HG03064 (cell line): Measurements from ENCODE around the gene TMEM258.

Experiments used
- ATAC-seq: cut with Tn5 transposase; IDR thresholded peaks from one replicate; pipeline ENCODE4 v1.9.1; 2021; ENCODE audit warnings: low read depth; ENCODE audit not compliant: unreplicated experiment

TMEM258 gene

DNA sequence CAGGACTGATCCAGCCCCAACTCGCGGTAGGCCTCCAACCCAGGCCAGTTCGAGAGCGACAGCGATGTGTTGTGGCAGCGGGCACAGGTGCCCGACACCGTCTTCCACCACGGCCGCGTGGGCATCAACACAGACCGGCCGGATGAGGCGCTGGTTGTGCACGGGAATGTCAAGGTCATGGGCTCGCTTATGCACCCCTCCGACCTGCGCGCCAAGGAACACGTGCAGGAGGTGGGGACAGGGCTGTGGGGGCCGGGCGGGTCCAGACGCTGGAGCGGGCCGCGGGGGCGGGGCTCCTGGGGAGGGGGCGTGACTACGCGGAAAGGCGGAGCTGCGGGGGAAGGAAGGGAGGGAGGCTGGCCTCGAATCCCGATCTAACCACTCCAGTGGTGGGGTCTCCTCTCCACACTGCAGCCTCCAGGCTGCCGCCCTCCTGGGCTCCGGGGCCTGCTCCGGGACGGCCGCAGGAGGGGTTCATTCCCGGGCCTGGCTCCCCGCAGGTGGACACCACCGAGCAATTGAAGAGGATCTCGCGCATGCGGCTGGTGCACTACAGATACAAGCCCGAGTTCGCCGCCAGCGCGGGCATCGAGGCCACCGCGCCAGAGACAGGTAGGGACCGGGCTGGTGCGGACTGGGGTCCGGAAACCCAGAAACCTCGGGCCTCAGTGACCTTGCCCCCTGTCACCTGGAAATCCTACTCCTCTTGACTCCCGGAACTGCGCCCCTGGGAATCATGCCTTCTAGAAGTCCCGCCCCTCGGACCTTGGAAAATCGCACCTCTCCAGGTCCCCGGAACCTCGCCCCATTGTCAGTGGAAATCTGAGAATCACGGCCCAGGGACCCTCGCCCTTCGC, 14.9 kb downstream of the TMEM258 start:
- no peak for ATAC-seq

GRCh38 chr11:61776561-61777075, 15.8 kb downstream of the TMEM258 start:
- ATAC-seq: no peak

- ATAC-seq: no peak
Measured at GRCh38 chr11:61775606-61776554, 16.5 kb downstream of the TMEM258 start.

DNA sequence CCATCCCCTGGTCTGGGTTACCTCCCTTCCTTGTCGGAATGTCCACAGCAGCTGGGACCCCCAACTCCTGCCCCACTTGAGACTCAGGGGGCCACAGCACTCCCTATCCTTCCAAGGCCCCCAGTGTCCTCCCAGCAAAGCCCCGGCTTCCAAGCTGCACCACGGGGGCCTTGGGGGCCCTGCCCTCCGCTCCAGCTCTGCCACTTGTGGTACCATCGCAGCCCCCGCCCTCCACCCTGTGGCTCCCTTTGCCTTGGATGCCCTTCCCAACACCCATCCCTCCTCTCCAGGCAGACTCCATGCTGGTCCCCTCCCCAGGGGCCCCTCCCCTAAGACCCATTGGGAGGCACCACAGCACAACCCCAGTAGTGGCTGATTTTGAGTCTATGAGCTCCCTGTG, 17.3 kb downstream of the TMEM258 start:
- no peak for ATAC-seq

DNA sequence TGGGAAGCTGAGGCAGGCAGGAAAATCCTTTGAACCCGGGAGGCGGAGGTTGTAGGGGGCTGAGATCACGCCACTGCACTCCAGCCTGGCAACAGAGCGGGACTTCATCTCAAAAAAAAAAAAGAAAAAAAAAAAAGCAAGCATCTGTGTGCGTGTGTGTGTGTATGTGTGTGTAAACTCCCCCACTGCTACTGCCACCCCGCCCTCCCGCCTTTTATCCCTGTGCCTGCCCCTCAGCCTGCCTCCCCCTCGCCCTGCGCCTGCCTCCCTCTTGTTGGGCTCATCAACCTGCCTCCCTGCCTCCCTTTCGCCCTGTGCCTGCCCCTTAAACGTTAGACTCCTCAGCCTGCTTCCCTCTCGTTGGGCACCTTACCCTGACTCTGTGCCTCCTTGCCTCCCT, 18.0 kb downstream of the TMEM258 start:
- no peak for ATAC-seq

DNA sequence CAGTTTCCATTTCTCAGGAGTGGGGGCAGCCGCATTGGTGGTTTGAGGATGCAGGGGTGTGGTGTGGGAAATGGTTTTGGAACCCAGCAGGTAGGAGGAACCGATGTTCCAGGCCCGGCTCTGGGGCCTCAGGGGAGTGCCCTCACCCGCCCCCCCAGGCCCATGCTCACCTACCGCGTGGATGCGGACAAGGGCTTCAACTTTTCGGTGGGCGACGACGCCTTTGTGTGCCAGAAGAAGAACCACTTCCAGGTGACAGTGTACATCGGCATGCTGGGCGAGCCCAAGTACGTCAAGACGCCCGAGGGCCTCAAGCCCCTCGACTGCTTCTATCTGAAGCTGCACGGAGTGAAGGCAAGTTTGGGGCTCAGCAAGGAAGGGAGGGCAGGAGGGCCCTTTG, 18.6 kb downstream of the TMEM258 start:
- ATAC-seq: no peak

GRCh38 chr11:61773356-61773755, 19.0 kb downstream of the TMEM258 start:
- ATAC-seq: no peak

GRCh38 chr11:61771985-61772455, 20.4 kb downstream of the TMEM258 start:
- ATAC-seq: no peak

GRCh38 chr11:61771195-61771894, 21.1 kb downstream of the TMEM258 start:
- no peak for ATAC-seq

GRCh38 chr11:61769946-61770683, 22.3 kb downstream of the TMEM258 start:
- no peak for ATAC-seq

- ATAC-seq: no peak
Measured at GRCh38 chr11:61769169-61769920, 23.1 kb downstream of the TMEM258 start.

GRCh38 chr11:61768376-61769076, 23.9 kb downstream of the TMEM258 start:
- ATAC-seq: no peak

GRCh38 chr11:61766353-61766841, 26.0 kb downstream of the TMEM258 start:
- ATAC-seq: no peak

GRCh38 chr11:61765550-61766253, 26.7 kb downstream of the TMEM258 start:
- ATAC-seq: no peak

GRCh38 chr11:61764606-61765260, 27.7 kb downstream of the TMEM258 start:
- no peak for ATAC-seq

- no peak for ATAC-seq
Measured at GRCh38 chr11:61763930-61764605, 28.3 kb downstream of the TMEM258 start.

GRCh38 chr11:61762798-61763197, 29.6 kb downstream of the TMEM258 start:
- no peak for ATAC-seq
